ENCODE results near the gene NAA50.

DNA sequence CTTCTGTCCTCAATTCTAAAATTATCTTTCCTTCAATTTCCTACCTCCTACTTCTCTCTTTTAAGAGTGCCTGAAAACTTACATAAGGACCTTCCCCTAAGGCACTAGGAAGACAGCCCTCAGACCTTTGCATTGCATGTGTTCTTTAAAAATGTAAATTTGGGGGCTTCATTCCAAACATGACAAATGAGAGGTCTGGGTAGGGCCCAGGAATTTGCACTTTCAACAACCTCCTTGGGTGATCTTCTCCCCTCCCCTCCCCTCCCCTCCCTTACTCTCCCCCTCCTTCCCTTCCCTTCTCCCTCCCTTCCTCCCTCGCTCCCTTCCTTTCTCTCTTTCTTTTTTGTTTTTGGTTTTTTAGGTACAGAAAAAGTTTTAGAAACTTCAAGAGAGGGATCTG, 68.3 kb downstream of the NAA50 start:
- TF ChIP-seq SUZ12 (IDR thresholded peaks at IDR 0.05; ENCODE audit: extremely low read depth, insufficient read depth, insufficient read length) (no peak), ZNF274 (IDR thresholded peaks at IDR 0.05; ENCODE audit: low read depth, low read length) (no peak)
